Naive thymus-derived CD4-positive, alpha-beta T cell (primary cell): Measurements from ENCODE around the gene GLIS1. TPM values are rescaled to one million over a fixed set of nuclear protein-coding genes. Genes with fewer than 3 reads are reported as not detected.

Experiments
- ATAC-seq: fragments of 150-1000 bp; cut with Tn5 transposase; 2 replicates; pipeline ENCODE4 v1.10.0; 2021; ENCODE audit warnings: mild to moderate bottlenecking, moderate library complexity
- CTCF ChIA-PET: fragments of 350-600 bp; sonication (Branson Sonifier 250); formaldehyde crosslinking; loops from one replicate; lab custom pipeline; 2021; ENCODE audit warnings: antibody characterized with exemption; lab: Charles Lee
- POLR2A ChIA-PET: fragments of 350-600 bp; sonication (Branson Sonifier 250); formaldehyde crosslinking; loops from one replicate; lab custom pipeline; 2021; ENCODE audit warnings: antibody characterized with exemption, inconsistent platforms; lab: Charles Lee
- DNase-seq, 9 donors: peaks; one replicate each; pipeline versions ENCODE4 v3.0.0 to v3.0.0-alpha.2; 2020 to 2022; ENCODE audit warnings: mixed read lengths in 1 of 9
- H3K27ac ChIP-seq: one replicate; pipeline ENCODE4 v1.7.0; 2013; ENCODE audit warnings: mild to moderate bottlenecking, low read depth, low read length, moderate library complexity
- H3K27me3 ChIP-seq, 2 donors: one replicate each; pipeline ENCODE4 v1.7.0; 2013; ENCODE audit warnings: low read length in 2 of 2, mild to moderate bottlenecking in 2 of 2, moderate library complexity in 2 of 2; ENCODE audit not compliant: control insufficient read depth in 2 of 2, insufficient read depth in 2 of 2
- H3K36me3 ChIP-seq, 3 experiments: 1 replicate in 2 of 3; 2 replicates in 1 of 3; pipeline ENCODE4 v1.7.0; 2013; ENCODE audit warnings: low read length in 3 of 3, mild to moderate bottlenecking in 3 of 3, moderate library complexity in 1 of 3; ENCODE audit not compliant: insufficient read depth in 3 of 3, control insufficient read depth in 2 of 3
- H3K4me1 ChIP-seq, 2 donors: one replicate each; pipeline ENCODE4 v1.7.0; 2013; ENCODE audit warnings: low read length in 2 of 2, mild to moderate bottlenecking in 2 of 2, moderate library complexity in 1 of 2; ENCODE audit not compliant: control insufficient read depth in 2 of 2, insufficient read depth in 2 of 2
- H3K4me3 ChIP-seq: 2 replicates; pipeline ENCODE4 v1.7.0; 2013; ENCODE audit warnings: mild to moderate bottlenecking, low read length
- H3K9me3 ChIP-seq, 3 experiments: 1 replicate in 2 of 3; 2 replicates in 1 of 3; pipeline ENCODE4 v1.7.0; 2013; ENCODE audit warnings: low read length in 3 of 3; ENCODE audit not compliant: control insufficient read depth in 2 of 3
- H3K27ac Mint-ChIP-seq, 9 donors: one replicate each; pipeline ENCODE4 v1.8.0; 2020 to 2022; ENCODE audit warnings: mixed read lengths in 9 of 9, mild to moderate bottlenecking in 8 of 9, moderate library complexity in 5 of 9, inconsistent platforms in 2 of 9
- H3K27me3 Mint-ChIP-seq, 5 donors: one replicate each; pipeline ENCODE4 v1.8.0; 2021 to 2022; ENCODE audit warnings: mixed read lengths in 5 of 5, mild to moderate bottlenecking in 1 of 5
- H3K36me3 Mint-ChIP-seq, 5 donors: one replicate each; pipeline ENCODE4 v1.8.0; 2020 to 2022; ENCODE audit warnings: mixed read lengths in 5 of 5, mild to moderate bottlenecking in 3 of 5, inconsistent platforms in 1 of 5
- H3K4me1 Mint-ChIP-seq, 7 donors: one replicate each; pipeline ENCODE4 v1.8.0; 2020 to 2022; ENCODE audit warnings: mixed read lengths in 7 of 7, mild to moderate bottlenecking in 3 of 7, inconsistent platforms in 1 of 7
- H3K4me3 Mint-ChIP-seq, 10 donors: one replicate each; pipeline ENCODE4 v1.8.0; 2020 to 2022; ENCODE audit warnings: mild to moderate bottlenecking in 10 of 10, mixed read lengths in 10 of 10, moderate library complexity in 6 of 10, inconsistent platforms in 2 of 10
- H3K9me3 Mint-ChIP-seq, 11 donors: one replicate each; pipeline ENCODE4 v1.8.0; 2020 to 2022; ENCODE audit warnings: mixed read lengths in 11 of 11, mild to moderate bottlenecking in 4 of 11, inconsistent platforms in 1 of 11, moderate library complexity in 1 of 11
- intact Hi-C, 2 donors: fragments of 100-400 bp; cut with micrococcal nuclease; formaldehyde crosslinking; loops; one replicate each; pipeline ENCODE4 v1.15.1; 2023
- polyA plus RNA-seq, 2 donors: library from polyadenylated mRNA; unstranded; fragments of 300-500 nt; fragmentation: Illumina TruSeq; gene quantifications; one replicate each; pipeline ENCODE4 v1.2.3, GENCODE V29; 2021
- total RNA-seq, 6 experiments: library from RNA in 5 of 6; stranded (reverse) in 5 of 6; gene quantifications; 1 replicate in 5 of 6; 2 replicates in 1 of 6; pipeline ENCODE4 v1.2.3 and lab custom pipeline; 2021 to 2026

Gene GLIS1
- total and polyA plus RNA-seq, 7 experiments from 2014 or later = not detected

DNA sequence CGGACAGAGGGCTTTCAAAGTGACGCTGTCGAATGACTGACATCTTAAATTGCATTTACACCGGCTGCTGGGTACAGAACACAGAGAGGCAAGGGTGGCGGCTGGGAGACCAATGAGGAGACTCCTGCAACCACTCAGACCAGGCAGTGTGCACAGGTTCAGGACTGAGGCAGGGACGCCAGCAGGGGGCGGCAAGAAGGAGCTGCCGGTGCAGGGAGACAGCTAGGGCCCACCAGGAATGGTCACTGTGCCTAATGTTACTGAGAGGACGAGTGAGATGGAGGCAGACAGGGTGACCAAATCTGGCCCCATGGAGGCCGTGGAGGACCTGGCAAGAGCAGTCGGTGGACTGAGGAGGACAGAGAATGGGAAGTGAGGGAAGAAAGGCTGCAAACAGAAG lies 23.5 kb downstream of the GLIS1 start:
- Mint-ChIP-seq H3K4me1 (peaks cover 0 to 1% (median 0%) of the 10 kb centered on the region in 7 donors), H3K27me3 (peaks cover 5 to 12% (median 7%) of the 10 kb centered on the region in 5 donors), H3K9me3 (no peaks in the 10 kb centered on the region), H3K27ac (no peak overlapping the region), H3K36me3 (no peaks in the 10 kb centered on the region), H3K4me3 (no peak overlapping the region)
- no peak for DNase-seq
- Histone ChIP-seq H3K36me3 (no peaks in the 10 kb centered on the region), H3K27me3 (no peaks in the 10 kb centered on the region), H3K9me3 (no peaks in the 10 kb centered on the region), H3K4me1 (no peaks in the 10 kb centered on the region), H3K27ac (no peak overlapping the region), H3K4me3 (no peak overlapping the region)
- ATAC-seq = no peak
- ChIA-PET POLR2A (no interaction called here), CTCF (no interaction called here)
- intact Hi-C loops = no loop called here

DNA sequence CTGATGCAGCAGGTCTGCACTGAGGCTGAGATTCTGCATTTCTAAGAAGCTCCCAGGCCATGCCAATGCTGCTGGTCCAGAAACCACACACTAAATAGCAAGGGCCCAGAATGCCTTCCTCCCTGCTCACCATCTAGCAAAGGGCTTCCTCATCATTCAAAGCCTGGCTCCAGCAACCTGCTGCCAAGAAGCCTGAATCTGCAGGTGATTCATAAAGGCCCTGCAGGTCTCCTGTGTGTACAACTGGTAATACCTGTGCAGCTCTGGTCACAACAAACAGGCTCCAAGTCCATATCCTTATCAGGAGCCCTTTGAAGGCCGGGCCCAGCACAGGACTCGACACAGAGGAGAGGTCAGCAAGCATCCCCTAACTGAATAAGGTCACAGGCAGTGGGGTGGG lies 26.7 kb downstream of the GLIS1 start:
- Mint-ChIP-seq H3K27me3 (peaks cover 0 to 9% (median 2%) of the 10 kb centered on the region in 5 donors), H3K4me1 (peaks cover 0 to 1% (median 0%) of the 10 kb centered on the region in 7 donors), H3K36me3 (no peaks in the 10 kb centered on the region), H3K4me3 (no peak overlapping the region), H3K9me3 (no peaks in the 10 kb centered on the region), H3K27ac (no peak overlapping the region)
- Histone ChIP-seq H3K27ac (no peak overlapping the region), H3K4me1 (no peaks in the 10 kb centered on the region), H3K9me3 (no peaks in the 10 kb centered on the region), H3K27me3 (no peaks in the 10 kb centered on the region), H3K4me3 (no peak overlapping the region), H3K36me3 (no peaks in the 10 kb centered on the region)
- DNase-seq (no peak), ATAC-seq (no peak)
- ChIA-PET POLR2A (no interaction called here), CTCF (no interaction called here)
- intact Hi-C loops = no loop called here

DNA sequence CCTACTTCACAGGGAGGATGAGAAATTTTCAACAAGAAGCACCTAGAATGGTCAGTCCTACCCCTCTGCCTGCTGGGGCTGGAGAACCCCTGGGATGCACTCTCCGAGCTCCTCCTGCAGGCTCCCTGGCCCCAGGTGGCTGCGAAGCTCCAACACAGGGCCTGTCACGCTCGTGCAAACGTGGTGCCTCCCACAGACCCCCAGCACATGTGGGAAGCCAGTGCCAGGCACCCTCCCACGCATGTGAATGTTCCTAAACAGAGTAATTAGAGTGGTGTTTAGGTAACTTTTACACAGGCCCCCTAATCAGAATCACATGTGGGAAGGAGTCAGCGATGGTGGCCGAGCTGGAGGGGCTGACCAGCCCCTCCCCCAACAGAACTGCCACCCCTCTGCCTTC lies 28.4 kb downstream of the GLIS1 start:
- no peaks in the 10 kb centered on the region for H3K36me3 Mint-ChIP-seq
- POLR2A ChIA-PET = no interaction called here
- intact Hi-C loops = no loop called here

GRCh38 chr1:53708687-53709086 lies 30.3 kb downstream of the GLIS1 start:
- intact Hi-C loops = no loop called here
- Mint-ChIP-seq H3K4me1 (peaks cover 0 to 1% (median 0%) of the 10 kb centered on the region in 7 donors), H3K9me3 (no peaks in the 10 kb centered on the region), H3K27ac (no peak overlapping the region), H3K27me3 (peaks cover 0 to 12% (median 1%) of the 10 kb centered on the region in 5 donors), H3K36me3 (no peaks in the 10 kb centered on the region), H3K4me3 (no peak overlapping the region)
- POLR2A ChIA-PET = interaction anchor here (0.5 kb wide), 1 partner anchor 9 kb away, joined by 3 read pairs; no protein-coding TSS in a partner anchor
- no peak overlapping the region for H3K4me3 ChIP-seq
- no peaks in the 10 kb centered on the region for H3K9me3 ChIP-seq
- ATAC-seq (no peak), DNase-seq (no peak)
- no peaks in the 10 kb centered on the region for H3K36me3 ChIP-seq
- H3K4me1 ChIP-seq = no peaks in the 10 kb centered on the region
- CTCF ChIA-PET = no interaction called here
- no peaks in the 10 kb centered on the region for H3K27me3 ChIP-seq
- H3K27ac ChIP-seq = no peak overlapping the region

More for the DNA sequence above, 28.4 kb downstream of the GLIS1 start:
- ATAC-seq (no peak), DNase-seq (no peak)
- Histone ChIP-seq H3K27me3 (no peaks in the 10 kb centered on the region), H3K4me3 (no peak overlapping the region), H3K27ac (no peak overlapping the region), H3K36me3 (no peaks in the 10 kb centered on the region), H3K4me1 (no peaks in the 10 kb centered on the region), H3K9me3 (no peaks in the 10 kb centered on the region)
- peaks cover 0 to 12% (median 5%) of the 10 kb centered on the region in 5 donors for H3K27me3 Mint-ChIP-seq
- no peak overlapping the region for H3K4me3 Mint-ChIP-seq
- peaks cover 0 to 1% (median 0%) of the 10 kb centered on the region in 7 donors for H3K4me1 Mint-ChIP-seq
- H3K27ac Mint-ChIP-seq = no peak overlapping the region
- CTCF ChIA-PET = no interaction called here
- no peaks in the 10 kb centered on the region for H3K9me3 Mint-ChIP-seq

DNA sequence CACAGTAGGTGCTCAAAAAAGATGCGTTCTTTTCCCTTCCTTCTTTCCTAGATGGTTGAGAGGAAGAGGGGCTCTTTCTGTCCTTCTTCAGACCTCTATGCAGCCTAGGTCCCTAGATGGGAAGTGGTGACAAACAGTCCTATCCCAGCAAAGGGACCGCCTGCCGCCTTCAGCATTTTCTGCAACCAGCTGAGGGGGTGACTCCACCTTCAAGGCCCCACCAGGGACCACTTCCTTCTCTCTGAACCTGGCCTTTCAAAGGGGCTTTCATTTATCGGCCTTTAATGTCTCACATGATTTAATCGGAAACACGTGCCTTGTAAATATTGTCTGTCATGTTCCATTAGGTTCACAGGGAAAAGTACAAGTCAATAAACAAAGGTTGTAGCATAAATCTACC lies 32.6 kb downstream of the GLIS1 start:
- intact Hi-C loops = no loop called here
- H3K9me3 ChIP-seq = no peaks in the 10 kb centered on the region
- H3K27ac ChIP-seq = no peak overlapping the region
- ATAC-seq (no peak), DNase-seq (no peak)
- no peaks in the 10 kb centered on the region for H3K36me3 ChIP-seq
- Mint-ChIP-seq H3K36me3 (no peaks in the 10 kb centered on the region), H3K9me3 (no peaks in the 10 kb centered on the region), H3K27ac (no peak overlapping the region), H3K27me3 (peaks cover 0 to 11% (median 0%) of the 10 kb centered on the region in 5 donors), H3K4me1 (no peaks in the 10 kb centered on the region), H3K4me3 (no peak overlapping the region)
- H3K4me3 ChIP-seq = no peak overlapping the region
- no peaks in the 10 kb centered on the region for H3K4me1 ChIP-seq
- CTCF ChIA-PET = no interaction called here
- POLR2A ChIA-PET = no interaction called here
- no peaks in the 10 kb centered on the region for H3K27me3 ChIP-seq

- no peak overlapping the region for H3K27ac Mint-ChIP-seq
- DNase-seq (no peak), ATAC-seq (no peak)
- ChIA-PET POLR2A (no interaction called here), CTCF (no interaction called here)
- Histone ChIP-seq H3K27me3 (no peaks in the 10 kb centered on the region), H3K27ac (no peak overlapping the region), H3K36me3 (no peaks in the 10 kb centered on the region), H3K9me3 (no peaks in the 10 kb centered on the region), H3K4me1 (no peaks in the 10 kb centered on the region), H3K4me3 (no peak overlapping the region)
- H3K36me3 Mint-ChIP-seq = no peaks in the 10 kb centered on the region
- no peak overlapping the region for H3K4me3 Mint-ChIP-seq
- H3K9me3 Mint-ChIP-seq = no peaks in the 10 kb centered on the region
- H3K4me1 Mint-ChIP-seq = no peaks in the 10 kb centered on the region
- intact Hi-C loops = no loop called here
- peaks cover 0 to 13% (median 2%) of the 10 kb centered on the region in 5 donors for H3K27me3 Mint-ChIP-seq
Measured at GRCh38 chr1:53705446-53706096, 33.4 kb downstream of the GLIS1 start.

DNA sequence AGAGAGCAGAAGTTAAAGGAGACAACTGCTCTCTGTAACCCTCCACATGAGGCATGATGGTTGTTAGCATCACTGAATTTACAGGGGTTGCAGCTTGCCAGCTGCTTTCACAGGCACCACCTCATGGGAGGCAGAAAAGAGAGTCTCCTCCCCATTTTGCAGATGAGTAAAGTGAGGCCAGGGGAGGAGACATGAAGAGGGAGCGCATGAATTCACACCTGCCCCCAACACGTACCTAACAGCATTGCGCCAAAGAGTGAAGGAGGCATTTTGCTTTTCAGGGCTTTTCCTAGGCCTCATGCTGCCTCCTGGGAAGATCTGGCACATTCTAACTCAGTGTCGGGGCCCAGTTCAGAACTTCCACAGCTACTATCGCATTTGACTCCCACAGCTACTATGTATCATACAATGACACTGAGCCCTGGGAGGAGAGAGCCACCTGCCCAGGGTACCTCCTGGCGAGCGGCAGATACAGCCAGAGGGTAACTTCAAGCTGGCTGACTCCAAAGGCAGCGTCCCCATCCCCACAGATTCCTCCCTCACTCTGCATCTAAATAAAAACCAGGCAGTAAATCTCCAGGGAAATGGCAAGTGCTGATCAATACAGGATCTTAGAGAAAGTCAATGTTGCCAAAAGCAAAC lies 34.0 kb downstream of the GLIS1 start:
- Histone ChIP-seq H3K36me3 (no peaks in the 10 kb centered on the region), H3K4me3 (no peak overlapping the region), H3K27ac (no peak overlapping the region), H3K4me1 (no peaks in the 10 kb centered on the region), H3K27me3 (no peaks in the 10 kb centered on the region), H3K9me3 (no peaks in the 10 kb centered on the region)
- Mint-ChIP-seq H3K36me3 (no peaks in the 10 kb centered on the region), H3K27ac (no peak overlapping the region), H3K9me3 (no peaks in the 10 kb centered on the region), H3K27me3 (peaks cover 0 to 15% (median 4%) of the 10 kb centered on the region in 5 donors), H3K4me3 (no peak overlapping the region), H3K4me1 (no peaks in the 10 kb centered on the region)
- intact Hi-C loops = no loop called here
- ChIA-PET POLR2A (no interaction called here), CTCF (no interaction called here)
- ATAC-seq = no peak
- DNase-seq = no peak
